Measurements from ENCODE around the gene CRB3. TPM values are rescaled to one million over a fixed set of nuclear protein-coding genes. Genes with fewer than 3 reads are reported as not detected.

Gene CRB3
- polyA plus RNA-seq, 2 of the 4 experiments (the other 2 are of a cell fraction) = 1.9 to 5.7 TPM

GRCh38 chr19:6473647-6474046 is 9.6 kb downstream of the CRB3 start:
- H3K4me1 ChIP-seq = peaks cover 4% of the 10 kb centered on the region; the same call in 1 of the 3 replicates
- H3K4me2 ChIP-seq = no peak overlapping the region
- FAIRE-seq (no peak), ATAC-seq (no peak), DNase-seq (ENCODE audit: low read depth in 1 of 2, low spot score in 1 of 2) (no peak)
- no peak overlapping the region for H3K27ac ChIP-seq
- ChIA-PET CTCF (no interaction called here), POLR2A (no interaction called here)
- WGBS (ENCODE audit: missing lambda C conversion rate) = 100% methylated on average over 3 of the region's 9 CpGs
- no peak for TF ChIP-seq KDM1A (IDR thresholded peaks at IDR 0.05; ENCODE audit: low read depth)
- TF ChIP-seq KDM5A (IDR thresholded peaks at IDR 0.05) = no peak
- TF ChIP-seq PBX3 (IDR thresholded peaks at IDR 0.05) = no peak
- no peak for TF ChIP-seq RFX5 (IDR thresholded peaks at IDR 0.05)
- no peak for TF ChIP-seq JUNB (IDR thresholded peaks at IDR 0.05)
- TF ChIP-seq MAX (IDR thresholded peaks at IDR 0.05) = no peak
- no peak for TF ChIP-seq SMC3 (IDR thresholded peaks at IDR 0.05)
- TF ChIP-seq HOXB5 (CRISPR knock-in tag; IDR thresholded peaks at IDR 0.05) = no peak
- TF ChIP-seq ZC3H11A (IDR thresholded peaks at IDR 0.05) = no peak
- no peak overlapping the region for H3K4me3 ChIP-seq
- H3K9me3 ChIP-seq = no peaks in the 10 kb centered on the region

GRCh38 chr19:6475321-6476108 is 11.4 kb downstream of the CRB3 start:
- no peak for FAIRE-seq
- WGBS (ENCODE audit: missing lambda C conversion rate) = 27% methylated on average over 18 of the region's 52 CpGs

GRCh38 chr19:6476155-6476895 is 12.3 kb downstream of the CRB3 start:
- peaks cover 4% of the 10 kb centered on the region; the same call in 1 of the 3 replicates for H3K4me1 ChIP-seq
- ATAC-seq (peak; percentile 78 to 89), FAIRE-seq (no peak), DNase-seq (ENCODE audit: low read depth in 1 of 2, low spot score in 1 of 2) (peak; percentile 59 to 96)
- 10% methylated on average over 2 of the region's 33 CpGs for WGBS (ENCODE audit: missing lambda C conversion rate)
- peak overlapping the region; percentile 90 for H3K4me2 ChIP-seq
- H3K27ac ChIP-seq = peak overlapping the region; percentile 50 to 77; a peak in 4 of 6 replicates
- POLR2A ChIA-PET = interaction anchor here (0.6 to 1.4 kb wide), 4 partner anchors 40 to 922 kb away, joined by 3 to 5 read pairs (median 4); partner anchors contain the start of gene TNFSF9
- H3K4me3 ChIP-seq = peak overlapping the region; percentile 44
- no peaks in the 10 kb centered on the region for H3K9me3 ChIP-seq
- CTCF ChIA-PET = interaction anchor here (0.9 to 1.0 kb wide), 2 partner anchors 105 to 387 kb away, joined by 3 to 5 read pairs; no protein-coding TSS in a partner anchor
- TF ChIP-seq RCOR1 (IDR thresholded peaks at IDR 0.05; ENCODE audit: low read depth, low read length) (no peak), ZNF302 (CRISPR knock-in tag; IDR thresholded peaks at IDR 0.05) (no peak), NR3C1 (IDR thresholded peaks at IDR 0.05) (no peak), JUNB (IDR thresholded peaks at IDR 0.05) (no peak), MAFK (IDR thresholded peaks at IDR 0.05; ENCODE audit: partially characterized antibody) (no peak), USF2 (IDR thresholded peaks at IDR 0.05) (no peak), CEBPB (IDR thresholded peaks at IDR 0.05) (no peak), EHMT2 (IDR thresholded peaks at IDR 0.05; ENCODE audit: low read depth) (no peak), HOXB5 (CRISPR knock-in tag; IDR thresholded peaks at IDR 0.05) (no peak), HOXA7 (CRISPR knock-in tag; IDR thresholded peaks at IDR 0.05) (no peak), HDAC2 (IDR thresholded peaks at IDR 0.05) (no peak), POLR2AphosphoS2 (conservative IDR thresholded peaks at IDR 0.05; ENCODE audit: low read length) (no peak), ATOH8 (CRISPR knock-in tag; IDR thresholded peaks at IDR 0.05; ENCODE audit: low read depth) (no peak), JUN (IDR thresholded peaks at IDR 0.05) (no peak)

More at GRCh38 chr19:6475321-6476108, 11.4 kb downstream of the CRB3 start:
- ATAC-seq = peak; percentile 26 to 31; a peak in 4 of 6 replicates
- peak overlapping the region; percentile 44 for H3K4me3 ChIP-seq
- peak overlapping the region in 1 of 2 experiments; percentile 61; a peak in 2 of 6 replicates for H3K27ac ChIP-seq
- H3K4me2 ChIP-seq = peak overlapping the region; percentile 90
- no peaks in the 10 kb centered on the region for H3K9me3 ChIP-seq
- ChIA-PET CTCF (interaction anchor here (0.9 kb wide), 1 partner anchor 388 kb away, joined by 3 read pairs; no protein-coding TSS in a partner anchor), POLR2A (interaction anchor here (1.1 to 1.4 kb wide), 2 partner anchors 41 to 55 kb away, joined by 5 read pairs; partner anchors contain the start of gene TNFSF9)
- TF ChIP-seq HMGXB4 (CRISPR knock-in tag; IDR thresholded peaks at IDR 0.05; ENCODE audit: borderline replicate concordance) (no peak), ESRRA (IDR thresholded peaks at IDR 0.05; ENCODE audit: borderline replicate concordance, low read length) (no peak), MAX (IDR thresholded peaks at IDR 0.05) (peak; percentile 50), RFX5 (IDR thresholded peaks at IDR 0.05) (no peak)
- peaks cover 4% of the 10 kb centered on the region; the same call in 1 of the 3 replicates for H3K4me1 ChIP-seq
- DNase-seq (ENCODE audit: low read depth in 1 of 2, low spot score in 1 of 2) = peak in 1 of 2 experiments; percentile 20

Measured in A549 (cell line).